Limb (tissue), 2 donors: ENCODE data around the gene YIPF4.
"Not testable (repeated sequence)": the region's sequence is repeated elsewhere in the genome, so short reads cannot be mapped to it uniquely, and the experiment has no call there.

Experiments used
- DNase-seq, 2 donors: peaks; one replicate each; pipeline ENCODE4 v3.0.0-alpha.2; 2016; ENCODE audit errors: extremely low spot score in 2 of 2

The YIPF4 gene

DNA sequence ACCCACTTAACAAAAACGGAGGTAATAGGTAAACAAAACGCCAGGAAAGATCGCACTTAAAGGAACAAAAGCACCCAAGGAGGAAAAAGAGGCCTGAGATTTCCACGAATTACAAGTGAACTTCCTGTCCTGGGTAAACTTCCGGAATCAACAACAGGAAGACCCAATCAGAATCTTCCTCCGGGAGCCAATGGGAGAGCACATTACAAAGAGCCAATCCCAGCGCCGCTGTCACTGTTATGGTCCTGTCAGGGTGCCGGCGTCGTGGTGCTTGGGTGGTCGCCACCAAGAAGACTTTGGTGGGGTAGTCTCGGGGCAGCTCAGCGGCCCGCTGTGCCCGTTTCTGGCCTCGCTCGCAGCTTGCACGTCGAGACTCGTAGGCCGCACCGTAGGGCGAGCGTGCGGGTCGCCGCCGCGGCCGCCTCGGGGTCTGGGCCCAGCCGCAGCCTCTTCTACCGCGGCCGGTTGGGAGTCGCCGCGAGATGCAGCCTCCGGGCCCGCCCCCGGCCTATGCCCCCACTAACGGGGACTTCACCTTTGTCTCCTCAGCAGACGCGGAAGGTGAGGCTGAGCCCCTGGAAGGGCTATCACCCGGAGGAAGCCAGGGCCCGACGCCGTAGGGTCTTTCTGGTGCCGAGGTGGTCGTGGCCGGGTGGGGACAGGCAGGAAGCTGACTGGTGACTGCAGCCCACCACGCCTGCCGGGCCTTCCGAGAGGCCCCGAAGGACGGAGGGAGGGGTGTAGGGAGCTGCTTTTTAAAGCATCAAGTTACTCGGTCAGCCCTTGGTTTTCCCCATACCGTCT is at the start of gene YIPF4:
Gene YIPF4, plus strand, starts transcription at position 231 of the 804 bp plus-strand sequence. Its CDS starts 252 bp downstream, at position 483.
- peak; percentile 95 to 97 for DNase-seq

DNA sequence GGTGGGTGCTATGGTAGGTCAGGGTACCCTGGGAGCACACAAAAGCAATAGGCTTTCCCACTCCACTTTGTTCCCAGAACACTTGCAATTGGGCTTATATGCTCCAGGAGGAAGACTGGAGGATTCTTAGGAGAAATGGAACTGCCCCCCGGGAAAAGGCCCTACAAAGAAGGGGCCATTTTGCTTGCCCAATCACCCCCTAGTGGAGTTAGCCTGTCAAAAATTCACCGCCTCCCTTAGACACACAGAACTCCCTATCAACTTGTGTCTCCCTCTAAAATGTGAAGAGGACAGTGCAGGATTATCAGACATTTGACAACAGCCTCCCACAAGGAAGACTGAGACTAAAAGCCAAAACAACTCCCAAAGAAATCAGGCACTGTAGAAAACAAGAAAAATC is 49.5 kb upstream of the YIPF4 start:
- DNase-seq = no peak

DNA sequence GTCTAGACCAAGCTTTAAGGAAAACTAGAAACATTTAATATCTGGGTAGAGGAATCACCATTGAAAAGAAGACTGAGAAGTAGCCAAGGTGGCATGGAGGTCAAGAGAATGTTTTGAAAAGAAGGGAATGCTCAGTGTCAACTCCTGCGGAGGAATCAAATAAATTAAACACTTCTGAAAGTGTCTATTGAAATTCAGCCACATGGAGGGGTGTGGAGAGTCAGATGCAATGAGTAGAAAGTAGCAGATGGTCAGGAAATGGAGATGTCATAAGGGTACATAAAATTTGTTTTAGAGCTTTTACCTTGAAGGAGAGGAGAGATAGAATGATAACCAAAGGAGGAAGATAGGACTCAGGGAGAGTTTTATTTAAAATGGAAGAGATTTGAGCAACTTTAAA is 48.1 kb upstream of the YIPF4 start:
- no peak for DNase-seq

DNA sequence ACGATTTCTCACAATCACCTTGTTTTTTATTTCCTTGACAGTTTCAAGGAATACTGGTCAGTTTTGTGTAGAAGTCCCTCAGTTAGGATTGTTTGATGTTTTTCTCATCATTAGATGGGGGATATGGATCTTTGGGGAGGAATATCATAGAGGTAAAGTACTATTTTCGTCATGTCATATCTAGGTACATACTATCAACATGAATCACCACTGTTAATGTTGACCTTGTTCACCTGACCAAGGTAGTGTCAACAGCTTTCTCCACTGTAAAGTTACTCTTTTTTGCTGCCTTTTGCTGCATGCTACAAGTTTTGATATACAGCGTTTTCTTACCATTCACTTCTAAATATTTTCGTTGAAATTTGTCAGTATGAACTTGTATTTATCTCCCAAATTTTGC is 45.7 kb upstream of the YIPF4 start:
- DNase-seq = no peak

DNA sequence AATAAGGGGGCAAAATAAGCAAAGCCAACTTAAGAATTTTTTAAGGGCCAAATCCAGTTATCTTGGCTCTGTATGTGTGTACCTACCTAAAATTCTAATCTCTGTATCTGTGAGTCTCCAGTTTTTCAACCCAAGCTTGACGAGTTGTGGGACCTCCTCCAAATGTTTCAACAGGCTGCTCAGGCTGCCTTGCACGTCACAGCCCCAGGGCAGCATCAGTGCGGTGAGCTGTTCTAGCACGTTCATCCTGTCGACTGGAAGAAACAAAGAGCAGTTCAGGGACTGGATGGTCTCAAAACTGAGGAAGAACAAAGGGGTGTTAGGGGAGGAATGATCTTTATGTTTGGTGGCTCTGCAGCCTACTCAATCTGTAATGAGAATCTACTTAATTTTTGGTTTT is 42.4 kb upstream of the YIPF4 start:
- no peak for DNase-seq

DNA sequence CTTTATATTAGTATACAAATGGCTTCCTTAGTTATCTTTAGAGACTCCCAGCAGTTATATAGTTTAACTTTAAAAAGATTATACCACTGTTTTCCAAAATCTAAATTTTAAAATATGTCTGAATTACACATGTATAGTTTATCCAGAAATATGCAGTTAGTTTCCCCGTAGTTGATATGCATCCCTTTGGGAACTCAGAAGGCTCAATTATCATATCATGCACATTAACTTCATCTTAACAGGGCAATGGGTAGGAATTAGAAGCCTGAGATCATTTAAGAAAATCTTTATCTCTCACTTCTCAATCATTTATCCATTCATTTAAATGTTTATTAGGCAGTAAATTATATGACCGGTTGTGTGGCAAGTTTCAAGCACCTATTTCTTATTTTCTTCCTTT is 40.2 kb upstream of the YIPF4 start:
- no peak for DNase-seq

DNA sequence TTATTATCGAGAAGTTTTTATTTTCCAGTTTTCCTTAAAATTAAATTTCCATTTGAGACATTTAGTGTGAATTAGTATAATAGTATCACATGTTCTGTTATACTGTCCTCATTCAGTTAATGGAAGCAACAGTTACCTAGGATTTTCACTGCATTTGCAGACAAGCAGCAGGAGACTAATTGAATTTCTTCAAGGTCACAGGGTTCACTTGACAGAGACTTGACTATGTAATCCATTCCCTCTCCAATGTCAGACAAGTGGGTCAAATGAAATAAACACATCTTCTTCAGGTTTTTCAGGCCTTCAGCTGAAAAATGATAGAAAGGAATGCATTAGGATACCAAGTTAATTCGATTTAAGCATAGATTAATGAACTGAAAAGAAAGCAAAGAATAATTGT is 39.7 kb upstream of the YIPF4 start:
- DNase-seq = no peak

DNA sequence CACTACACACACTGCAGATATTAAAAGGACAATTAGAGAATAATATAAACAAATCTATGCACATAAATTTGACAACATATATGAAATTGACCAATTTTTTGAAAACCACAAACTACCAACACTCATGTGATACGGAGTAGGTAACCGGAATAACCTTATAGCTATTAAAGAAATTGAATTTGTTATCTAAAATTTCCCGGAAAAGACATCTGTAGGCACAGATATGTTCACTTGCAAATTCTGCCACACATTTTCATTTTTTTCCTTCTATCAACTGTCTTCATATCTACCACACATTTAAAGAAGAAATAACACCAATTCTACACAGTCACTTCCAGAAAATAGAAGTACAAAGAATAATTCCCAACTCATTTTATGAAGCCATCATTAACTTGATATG is 35.4 kb upstream of the YIPF4 start:
- DNase-seq = no peak

DNA sequence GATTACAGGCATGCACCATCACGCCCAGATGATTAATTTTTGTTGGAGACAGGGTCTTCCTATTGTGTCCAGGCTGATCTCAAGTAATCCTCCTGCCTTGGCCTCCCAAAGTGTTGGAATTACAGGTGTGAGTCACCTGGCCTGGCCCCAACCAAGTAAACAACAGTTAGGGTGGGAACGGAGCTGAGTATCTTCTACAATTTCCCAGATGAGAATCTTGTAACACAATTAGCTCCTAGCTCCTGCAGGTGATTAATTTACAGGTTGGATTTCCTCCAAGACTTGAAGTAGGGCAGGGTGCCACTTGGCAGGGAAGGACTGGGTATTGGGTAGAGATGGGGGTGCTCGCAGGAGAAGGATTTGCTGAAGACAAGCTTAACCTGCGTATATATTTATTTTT is 30.8 kb upstream of the YIPF4 start:
- DNase-seq = no peak

DNA sequence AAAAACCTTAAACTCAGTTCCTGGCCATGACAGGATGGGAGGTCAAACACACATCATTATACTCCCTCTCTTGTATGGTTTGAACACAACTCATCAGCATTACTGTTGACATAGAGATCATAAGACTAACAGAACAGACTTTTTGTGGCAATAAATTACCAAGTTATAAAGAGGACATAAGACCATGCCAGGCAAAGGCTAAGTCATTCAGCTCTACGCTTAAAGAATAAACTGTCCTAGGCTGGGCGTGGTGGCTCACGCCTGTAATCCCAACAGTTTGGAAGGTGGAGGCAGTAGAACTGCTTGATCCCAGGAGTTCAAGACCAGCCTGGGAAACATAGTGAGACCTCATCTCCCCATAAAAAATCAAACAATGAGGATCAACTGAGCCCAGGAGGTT is 29.4 kb upstream of the YIPF4 start:
- DNase-seq = no peak

DNA sequence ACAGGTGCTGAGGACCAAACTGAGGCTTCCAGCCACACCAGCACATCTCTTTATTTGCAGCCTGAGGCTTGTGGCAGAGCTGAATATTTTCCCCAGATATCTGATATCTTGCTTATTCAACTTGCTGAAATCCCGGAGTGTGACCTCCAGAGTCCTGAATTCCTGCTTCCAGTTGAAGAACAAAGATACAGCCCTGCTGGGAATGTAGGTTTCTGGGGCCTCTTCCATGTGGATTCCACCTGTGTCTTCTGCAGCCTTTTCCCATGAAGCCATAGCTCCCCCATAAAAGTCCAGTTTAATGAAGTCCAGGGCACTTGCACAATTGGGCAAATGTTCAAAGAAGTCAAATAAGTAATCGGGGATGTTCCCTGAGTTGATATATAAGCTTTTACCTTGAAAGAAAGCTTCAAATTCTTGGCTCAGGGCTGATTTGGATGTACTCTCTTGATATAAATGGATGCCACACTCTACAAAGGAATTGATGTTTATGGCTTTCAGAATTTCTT is 27.9 kb upstream of the YIPF4 start:
- DNase-seq = no peak

DNA sequence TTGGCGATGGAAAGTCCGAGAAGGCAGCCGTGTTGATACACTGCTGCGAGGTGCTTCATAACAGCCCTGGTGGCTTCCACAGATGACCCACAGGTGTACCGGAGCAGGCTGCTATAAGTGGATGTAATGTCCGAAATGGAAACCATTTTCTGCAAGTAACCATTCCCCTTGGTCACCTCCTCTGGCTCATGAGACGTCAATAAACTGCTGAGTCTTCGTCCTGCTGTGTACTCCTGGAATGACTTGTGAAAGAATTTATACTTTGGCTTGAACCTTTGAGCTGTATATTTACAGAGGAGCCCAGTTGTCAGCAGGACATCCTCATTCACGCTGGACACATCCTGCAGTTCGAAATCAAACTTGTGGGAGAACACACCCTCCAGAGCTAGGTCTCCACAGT is 27.4 kb upstream of the YIPF4 start:
- DNase-seq = no peak

DNA sequence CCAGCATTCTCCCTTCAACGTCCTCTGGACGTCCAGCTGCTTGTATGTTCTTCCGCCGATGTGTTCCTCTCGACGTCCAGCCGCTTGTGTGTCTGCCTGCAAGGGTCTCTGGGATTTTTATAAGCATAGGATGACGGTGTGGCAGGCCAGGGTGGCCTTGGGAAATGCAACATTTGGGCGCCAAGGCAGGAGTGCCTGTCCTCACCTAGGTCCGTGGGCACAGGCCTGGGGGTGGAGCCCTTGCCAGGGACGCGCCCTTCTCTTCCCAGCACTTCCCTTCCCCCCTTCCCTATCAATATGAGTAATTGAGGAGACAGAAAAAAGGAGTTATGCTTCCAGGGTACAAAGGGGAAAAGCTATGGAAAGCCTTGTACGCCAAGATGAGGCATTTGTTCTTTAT is 19.5 kb upstream of the YIPF4 start:
- DNase-seq = no peak

DNA sequence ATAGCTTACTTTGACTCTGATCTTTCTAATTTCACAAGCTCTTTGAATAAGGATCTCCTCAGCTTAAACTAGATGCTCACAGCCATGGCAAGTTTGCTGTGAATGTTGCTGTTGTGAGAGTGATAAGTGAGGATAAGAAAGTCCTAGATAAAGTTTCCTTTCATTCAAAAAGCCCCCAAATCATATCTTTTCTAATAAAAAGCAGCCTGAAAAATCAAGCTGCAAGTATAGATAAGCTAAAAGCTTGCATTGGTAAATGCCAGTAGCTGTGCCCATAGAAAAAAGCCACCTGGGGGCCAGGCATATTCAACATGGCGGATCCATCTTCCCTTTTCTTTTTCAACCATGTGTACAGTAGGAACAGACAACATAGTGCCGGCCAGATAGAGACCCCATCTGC is 17.3 kb upstream of the YIPF4 start:
- DNase-seq = no peak

DNA sequence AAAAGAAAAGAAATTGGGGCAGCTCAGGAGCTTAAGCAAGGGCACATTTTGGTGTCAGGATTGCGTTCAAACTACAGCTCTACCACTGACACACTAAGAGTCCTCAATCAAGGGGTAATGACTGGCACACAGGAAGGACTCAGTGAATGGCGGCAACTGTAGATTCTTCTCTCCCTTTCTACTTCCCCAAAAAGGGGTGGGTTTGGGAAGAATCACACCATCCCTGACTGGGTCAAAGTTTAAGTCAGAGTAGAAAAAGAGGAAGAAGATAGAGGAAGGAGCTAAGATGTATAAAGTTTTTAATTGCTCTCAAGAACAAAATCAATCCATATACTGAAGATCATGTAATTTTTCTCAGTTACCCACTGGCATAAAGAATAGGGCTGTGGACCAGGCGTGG is 15.6 kb upstream of the YIPF4 start:
- DNase-seq = no peak

DNA sequence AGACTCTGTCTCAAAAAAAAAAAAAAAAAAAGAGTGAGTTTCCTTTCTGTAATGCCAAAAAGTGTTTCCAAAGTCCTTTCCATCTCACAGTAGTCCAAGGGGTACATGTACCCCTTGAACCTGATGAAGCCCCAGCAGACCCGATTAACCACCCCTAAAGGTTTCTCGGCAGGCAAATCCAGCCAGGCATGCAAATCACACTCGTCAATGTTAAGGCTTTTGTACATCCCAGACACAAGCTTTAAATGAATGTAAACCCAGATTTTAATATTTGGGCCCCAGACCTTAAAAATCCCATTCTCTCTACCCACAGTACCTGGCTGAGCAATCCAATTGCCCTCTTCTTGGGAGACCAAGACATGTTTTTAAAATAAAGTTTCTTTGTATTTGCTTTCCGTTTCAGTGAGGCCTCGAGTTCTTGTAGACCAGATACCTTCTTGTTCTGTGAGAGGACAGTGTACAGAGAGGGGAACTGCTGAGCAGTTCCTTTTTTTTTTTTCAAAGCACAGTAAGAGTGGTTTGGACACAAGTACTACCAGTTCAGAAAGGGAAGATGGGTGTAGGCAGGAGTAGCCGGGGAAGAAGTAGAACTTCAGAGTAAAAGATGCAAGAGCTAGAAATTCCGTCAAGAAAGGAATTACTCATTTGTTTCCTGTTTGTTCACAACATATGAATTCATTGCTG is 13.1 kb upstream of the YIPF4 start, which contains the start of gene NLRC4:
Gene NLRC4, minus strand, starts transcription at position 465 of the 684 bp plus-strand sequence. CDS start 8,111 bp downstream, outside the sequence.
- DNase-seq = no peak

DNA sequence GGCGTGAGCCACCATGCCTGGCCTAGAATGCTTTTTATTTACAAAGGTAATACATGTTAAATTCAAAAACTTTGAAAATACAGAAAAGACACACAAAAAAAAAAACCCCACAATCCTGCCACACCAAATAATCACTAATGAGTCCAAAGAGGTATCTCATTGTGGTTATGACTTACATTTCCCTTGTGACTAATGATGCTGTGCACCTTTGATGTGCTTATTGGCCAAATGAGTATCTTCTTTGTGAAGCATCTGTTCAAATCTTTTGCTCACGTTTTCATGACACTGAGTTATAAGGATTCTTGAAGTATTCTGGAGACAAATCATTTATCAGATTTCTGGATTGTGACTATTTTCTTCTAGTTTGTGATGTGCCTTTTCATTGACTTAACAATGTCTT is 6.6 kb upstream of the YIPF4 start:
- no peak for DNase-seq

DNA sequence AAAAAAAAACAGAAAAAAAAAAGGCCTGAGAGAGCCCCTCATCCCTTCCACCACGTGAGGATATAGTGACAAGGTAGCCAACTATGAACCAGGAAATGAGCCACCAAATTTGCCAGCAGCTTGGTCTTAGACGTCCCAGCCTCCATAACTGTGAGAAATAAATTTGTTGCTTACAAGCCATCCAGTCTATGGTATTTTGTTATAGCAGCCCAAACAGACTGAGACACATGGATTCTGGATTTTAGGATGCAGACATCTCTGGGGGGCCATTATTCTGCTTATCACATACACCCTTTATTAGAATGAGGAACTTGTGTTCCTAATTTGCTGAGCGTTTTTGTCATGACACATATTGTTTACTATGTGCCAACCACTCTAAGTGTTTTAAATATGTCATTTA is 5.4 kb upstream of the YIPF4 start:
- DNase-seq = no peak

DNA sequence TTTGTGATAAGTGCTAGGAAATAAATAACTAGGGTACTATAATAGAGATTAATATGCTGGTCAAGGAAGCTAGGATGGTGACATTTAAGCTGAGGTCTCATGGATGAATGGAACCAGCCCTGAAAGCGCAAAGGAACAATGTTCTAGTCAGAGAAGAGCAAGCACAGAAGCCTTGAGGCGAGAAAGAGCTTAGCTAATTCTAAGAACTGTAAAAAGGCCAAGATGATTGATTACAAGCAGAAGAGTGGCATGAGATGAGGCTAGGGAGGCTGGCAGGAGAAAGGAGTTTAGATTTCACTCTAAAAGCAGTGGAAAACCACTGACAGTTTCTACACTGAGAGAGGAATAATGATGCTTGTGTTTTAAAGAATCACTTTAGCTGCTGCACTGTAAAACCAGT is 3.4 kb upstream of the YIPF4 start:
- DNase-seq = no peak

DNA sequence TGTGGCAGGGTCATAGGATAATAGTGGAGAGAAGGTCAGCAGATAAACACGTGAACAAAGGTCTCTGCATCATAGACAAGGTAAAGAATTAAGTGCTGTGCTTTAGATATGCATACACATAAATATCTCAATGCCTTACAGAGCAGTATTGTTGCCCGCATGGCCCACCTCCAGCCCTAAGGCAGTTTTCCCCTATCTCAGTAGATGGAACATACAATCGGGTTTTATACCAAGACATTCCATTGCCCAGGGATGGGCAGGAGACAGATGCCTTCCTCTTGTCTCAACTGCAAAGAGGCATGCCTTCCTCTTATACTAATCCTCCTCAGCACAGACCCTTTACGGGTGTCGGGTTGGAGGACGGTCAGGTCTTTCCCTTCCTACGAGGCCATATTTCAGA is 1.9 kb upstream of the YIPF4 start:
- DNase-seq = not testable (repeated sequence)

DNA sequence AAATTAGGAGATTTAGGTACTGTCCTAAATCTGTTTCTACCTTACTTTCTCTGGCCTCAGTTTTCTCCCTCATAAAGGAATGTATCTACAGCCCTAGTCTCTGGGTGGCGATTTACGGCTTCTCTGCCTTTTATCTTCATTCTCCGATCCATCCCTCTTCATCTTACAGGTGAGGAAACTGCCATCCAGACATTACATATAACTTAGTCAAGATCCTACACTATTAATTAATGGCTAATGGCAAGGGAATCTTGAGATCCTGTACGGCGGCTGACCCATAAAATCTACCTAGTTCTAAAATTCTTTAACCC is 386 bp upstream of the YIPF4 start:
- DNase-seq = no peak

DNA sequence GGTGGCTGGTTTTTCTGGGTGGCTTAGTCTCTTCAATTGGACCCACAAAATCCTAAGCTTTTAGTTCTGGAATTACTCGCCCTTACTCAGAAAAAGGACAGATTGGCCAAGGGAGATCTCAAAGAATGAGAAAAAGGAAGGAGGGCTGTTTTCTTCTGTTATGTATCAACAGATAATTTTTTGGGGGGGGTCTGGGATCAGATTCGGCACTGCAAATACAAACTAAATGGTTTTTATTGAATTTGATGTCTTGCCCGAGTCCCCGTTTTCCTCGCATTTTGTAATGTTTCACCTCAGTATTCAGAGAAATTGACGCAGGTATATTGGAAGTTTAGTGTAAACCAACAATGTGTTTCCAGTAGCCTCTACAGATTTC is 762 bp downstream of the YIPF4 start:
- no peak for DNase-seq

DNA sequence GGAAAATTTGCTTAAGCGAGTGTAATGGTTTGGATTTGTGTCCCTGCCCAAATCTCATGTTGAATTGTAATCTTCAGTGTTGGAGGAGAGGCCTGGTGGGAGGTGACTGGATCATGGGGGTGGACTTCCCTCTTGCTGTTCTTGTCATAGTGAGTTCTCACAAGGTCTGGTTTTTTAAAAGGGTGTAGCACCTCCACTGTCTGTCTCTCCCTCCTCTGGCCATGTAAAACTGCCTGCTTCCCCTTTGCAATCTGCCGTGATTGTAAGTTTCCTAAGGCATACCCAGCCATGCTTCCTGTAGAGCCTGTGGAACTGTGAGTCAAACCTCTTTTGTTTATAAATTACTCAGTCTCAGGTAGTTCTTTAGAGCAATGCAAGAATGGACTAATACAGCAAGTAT is 6.6 kb downstream of the YIPF4 start:
- no peak for DNase-seq
